ENCODE results near the gene KCNJ12. TPM values are rescaled to one million over a fixed set of nuclear protein-coding genes. Genes with fewer than 3 reads are reported as not detected.

Gene KCNJ12
- total and polyA plus RNA-seq, 2 of the 13 experiments (the other 11 are each of a cell fraction or from before 2014, with no cell fraction given) = not detected

- Histone ChIP-seq H4K20me1 (ENCODE audit: insufficient read depth, low read length) (no peaks in the 10 kb centered on the region), H3K27ac (ENCODE audit: extremely low read length, insufficient read depth, low read length) (no peak overlapping the region), H3K79me2 (ENCODE audit: insufficient read depth, low read length) (no peaks in the 10 kb centered on the region), H3K9ac (ENCODE audit: insufficient read depth, low read depth, low read length) (no peak overlapping the region), H3K9me3 (ENCODE audit: low read length) (no peaks in the 10 kb centered on the region), H3K4me3 (replicated peaks in 1 of 3; ENCODE audit: insufficient read depth in 1 of 3, low read depth in 2 of 3, low read length in 3 of 3) (no peak overlapping the region), H3K27me3 (ENCODE audit: control insufficient read depth in 1 of 2, insufficient read depth in 2 of 2, low read length in 2 of 2) (peaks cover 5 to 31% of the 10 kb centered on the region in 2 experiments; a peak in 4 of 5 replicates), H3K36me3 (replicated peaks in 1 of 2; ENCODE audit: control insufficient read depth in 1 of 2, insufficient read depth in 2 of 2, low read length in 2 of 2) (no peaks in the 10 kb centered on the region), H3K4me1 (ENCODE audit: insufficient read depth, low read length) (no peaks in the 10 kb centered on the region), H2AFZ (ENCODE audit: low read length) (no peak overlapping the region), H3K4me2 (ENCODE audit: low read depth, low read length) (no peak overlapping the region)
- ATAC-seq (no peak), FAIRE-seq (no peak), DNase-seq (ENCODE audit: low spot score) (no peak)
- ChIA-PET POLR2A (no interaction called here), CTCF (ENCODE audit: low intra/inter-chr PET ratio, low total read pairs) (no interaction called here)
- in situ Hi-C loops (cut with HindIII; ENCODE audit: extremely low pct_ligation_motif_present, low pct_unique_long_range_greater_than_20kb) (no loop called here), intact Hi-C loops (cut with micrococcal nuclease; ENCODE audit: unreplicated experiment) (no loop called here)
- no TSS peak for BruUV-seq (replicated peaks)
- WGBS (ENCODE audit: low lambda C conversion rate) = 62% methylated on average over 12 of the region's 13 CpGs
- TF ChIP-seq CREB1 (IDR thresholded peaks at IDR 0.05) (no peak), CREB1 (CRISPR knock-in tag; IDR thresholded peaks at IDR 0.05) (no peak), RAD21 (CRISPR knock-in tag; IDR thresholded peaks at IDR 0.05) (no peak), GMEB2 (CRISPR knock-in tag; IDR thresholded peaks at IDR 0.05; ENCODE audit: low read depth) (no peak), ZBTB49 (CRISPR knock-in tag; IDR thresholded peaks at IDR 0.05; ENCODE audit: borderline replicate concordance) (no peak), MBNL3 (CRISPR knock-in tag; conservative IDR thresholded peaks at IDR 0.05) (no peak), ZNF646 (CRISPR knock-in tag; IDR thresholded peaks at IDR 0.05) (no peak), ZNF33A (CRISPR knock-in tag; IDR thresholded peaks at IDR 0.05; ENCODE audit: borderline replicate concordance) (no peak), ZNF597 (CRISPR knock-in tag; IDR thresholded peaks at IDR 0.05) (no peak), ARHGAP35 (CRISPR knock-in tag; IDR thresholded peaks at IDR 0.05; ENCODE audit: borderline replicate concordance) (no peak), ZBTB20 (CRISPR knock-in tag; IDR thresholded peaks at IDR 0.05; ENCODE audit: borderline replicate concordance, low read depth) (no peak), ZNF780A (CRISPR knock-in tag; IDR thresholded peaks at IDR 0.05) (no peak)
Observed at GRCh38 chr17:21467739-21468490, 91.8 kb downstream of the KCNJ12 start.

All from HepG2 (cell line).